ENCODE data around the gene MYOG.

DNA sequence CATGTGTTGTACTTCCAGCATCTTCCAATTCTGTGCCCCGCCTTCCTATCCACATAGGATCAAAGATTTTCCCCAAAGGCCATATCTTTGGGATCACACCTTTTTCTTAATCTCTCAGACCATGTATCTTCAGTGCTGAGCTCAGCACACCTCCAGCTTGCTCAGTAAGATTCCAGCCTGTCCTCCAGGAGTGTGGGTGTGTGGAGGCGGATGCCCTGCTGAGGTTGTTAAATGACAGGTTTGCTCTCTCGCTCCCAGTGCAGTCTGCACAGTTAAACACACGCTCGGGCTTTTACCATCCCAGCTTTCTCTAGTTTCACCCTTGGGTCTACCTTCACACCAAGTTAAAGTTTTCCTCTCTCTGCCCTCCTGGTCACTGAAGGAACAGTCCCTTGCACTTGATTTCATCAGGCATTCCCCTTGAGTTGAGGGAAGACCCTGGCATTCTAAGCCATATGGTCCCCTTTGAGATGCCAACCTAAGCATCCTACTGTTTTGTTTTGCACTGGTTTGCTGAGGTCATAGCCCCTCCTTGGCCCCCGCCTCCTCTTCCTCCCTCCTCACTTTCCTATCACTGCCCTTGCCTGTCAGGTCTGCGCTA lies 13.7 kb downstream of the MYOG start:
- TF ChIP-seq, protein P1, sequence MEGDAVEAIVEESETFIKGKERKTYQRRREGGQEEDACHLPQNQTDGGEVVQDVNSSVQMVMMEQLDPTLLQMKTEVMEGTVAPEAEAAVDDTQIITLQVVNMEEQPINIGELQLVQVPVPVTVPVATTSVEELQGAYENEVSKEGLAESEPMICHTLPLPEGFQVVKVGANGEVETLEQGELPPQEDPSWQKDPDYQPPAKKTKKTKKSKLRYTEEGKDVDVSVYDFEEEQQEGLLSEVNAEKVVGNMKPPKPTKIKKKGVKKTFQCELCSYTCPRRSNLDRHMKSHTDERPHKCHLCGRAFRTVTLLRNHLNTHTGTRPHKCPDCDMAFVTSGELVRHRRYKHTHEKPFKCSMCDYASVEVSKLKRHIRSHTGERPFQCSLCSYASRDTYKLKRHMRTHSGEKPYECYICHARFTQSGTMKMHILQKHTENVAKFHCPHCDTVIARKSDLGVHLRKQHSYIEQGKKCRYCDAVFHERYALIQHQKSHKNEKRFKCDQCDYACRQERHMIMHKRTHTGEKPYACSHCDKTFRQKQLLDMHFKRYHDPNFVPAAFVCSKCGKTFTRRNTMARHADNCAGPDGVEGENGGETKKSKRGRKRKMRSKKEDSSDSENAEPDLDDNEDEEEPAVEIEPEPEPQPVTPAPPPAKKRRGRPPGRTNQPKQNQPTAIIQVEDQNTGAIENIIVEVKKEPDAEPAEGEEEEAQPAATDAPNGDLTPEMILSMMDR (IDR thresholded peaks at IDR 0.05 in 8 of 11, conservative IDR thresholded peaks at IDR 0.05 in 3 of 11) = no peak
- no peak for TF ChIP-seq POLR2AphosphoS5 (IDR thresholded peaks at IDR 0.05)

All from spleen (tissue), 7 donors.